OCI-LY7 (cell line): ENCODE data around the gene NDEL1.

ENCODE experiments used
- EZH2phosphoT487 ChIP-seq: fragments of 200-600 bp; sonication (generic); IDR thresholded peaks from 2 replicates; pipeline ENCODE4 v1.6.1; 2018; ENCODE audit warnings: low read depth, borderline replicate concordance, mild to moderate bottlenecking, mixed run types, antibody characterized with exemption, low read length, moderate library complexity, mixed read lengths
- TF ChIP-seq, protein P1 (sequence below): fragments of 200-600 bp; sonication (generic); conservative IDR thresholded peaks from 2 replicates; pipeline ENCODE4 v1.5.1; 2014; ENCODE audit warnings: mild to moderate bottlenecking, antibody characterized with exemption, low read length, moderate library complexity, mixed read lengths

DNA sequence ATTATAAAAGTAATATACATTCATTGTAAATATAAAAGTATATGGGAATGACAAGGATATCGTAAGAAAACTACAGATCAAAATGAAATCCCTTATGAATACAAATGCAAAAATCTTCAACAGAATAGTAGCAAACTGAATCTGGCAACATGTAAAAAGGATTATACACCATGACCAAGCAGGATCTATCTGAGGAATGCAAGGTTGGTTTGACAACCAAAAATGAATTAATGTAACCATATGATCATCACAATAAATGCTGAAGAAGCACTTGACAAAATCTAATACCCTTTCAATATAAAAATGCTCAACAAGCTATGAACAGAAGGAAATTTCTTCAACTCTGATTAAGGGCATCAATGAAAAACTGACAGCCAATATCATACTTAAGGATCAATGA, 48.8 kb downstream of the NDEL1 start:
- TF ChIP-seq, protein P1, sequence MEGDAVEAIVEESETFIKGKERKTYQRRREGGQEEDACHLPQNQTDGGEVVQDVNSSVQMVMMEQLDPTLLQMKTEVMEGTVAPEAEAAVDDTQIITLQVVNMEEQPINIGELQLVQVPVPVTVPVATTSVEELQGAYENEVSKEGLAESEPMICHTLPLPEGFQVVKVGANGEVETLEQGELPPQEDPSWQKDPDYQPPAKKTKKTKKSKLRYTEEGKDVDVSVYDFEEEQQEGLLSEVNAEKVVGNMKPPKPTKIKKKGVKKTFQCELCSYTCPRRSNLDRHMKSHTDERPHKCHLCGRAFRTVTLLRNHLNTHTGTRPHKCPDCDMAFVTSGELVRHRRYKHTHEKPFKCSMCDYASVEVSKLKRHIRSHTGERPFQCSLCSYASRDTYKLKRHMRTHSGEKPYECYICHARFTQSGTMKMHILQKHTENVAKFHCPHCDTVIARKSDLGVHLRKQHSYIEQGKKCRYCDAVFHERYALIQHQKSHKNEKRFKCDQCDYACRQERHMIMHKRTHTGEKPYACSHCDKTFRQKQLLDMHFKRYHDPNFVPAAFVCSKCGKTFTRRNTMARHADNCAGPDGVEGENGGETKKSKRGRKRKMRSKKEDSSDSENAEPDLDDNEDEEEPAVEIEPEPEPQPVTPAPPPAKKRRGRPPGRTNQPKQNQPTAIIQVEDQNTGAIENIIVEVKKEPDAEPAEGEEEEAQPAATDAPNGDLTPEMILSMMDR, result no peak
- TF ChIP-seq EZH2phosphoT487, result no peak
